ENCODE data around the gene TSSK3. TPM values are rescaled to one million over a fixed set of nuclear protein-coding genes. Genes with fewer than 3 reads are reported as not detected.

TSSK3 gene, protein sequence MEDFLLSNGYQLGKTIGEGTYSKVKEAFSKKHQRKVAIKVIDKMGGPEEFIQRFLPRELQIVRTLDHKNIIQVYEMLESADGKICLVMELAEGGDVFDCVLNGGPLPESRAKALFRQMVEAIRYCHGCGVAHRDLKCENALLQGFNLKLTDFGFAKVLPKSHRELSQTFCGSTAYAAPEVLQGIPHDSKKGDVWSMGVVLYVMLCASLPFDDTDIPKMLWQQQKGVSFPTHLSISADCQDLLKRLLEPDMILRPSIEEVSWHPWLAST
- 1.2 TPM for total RNA-seq
- long read RNA-seq: 0 reads

DNA sequence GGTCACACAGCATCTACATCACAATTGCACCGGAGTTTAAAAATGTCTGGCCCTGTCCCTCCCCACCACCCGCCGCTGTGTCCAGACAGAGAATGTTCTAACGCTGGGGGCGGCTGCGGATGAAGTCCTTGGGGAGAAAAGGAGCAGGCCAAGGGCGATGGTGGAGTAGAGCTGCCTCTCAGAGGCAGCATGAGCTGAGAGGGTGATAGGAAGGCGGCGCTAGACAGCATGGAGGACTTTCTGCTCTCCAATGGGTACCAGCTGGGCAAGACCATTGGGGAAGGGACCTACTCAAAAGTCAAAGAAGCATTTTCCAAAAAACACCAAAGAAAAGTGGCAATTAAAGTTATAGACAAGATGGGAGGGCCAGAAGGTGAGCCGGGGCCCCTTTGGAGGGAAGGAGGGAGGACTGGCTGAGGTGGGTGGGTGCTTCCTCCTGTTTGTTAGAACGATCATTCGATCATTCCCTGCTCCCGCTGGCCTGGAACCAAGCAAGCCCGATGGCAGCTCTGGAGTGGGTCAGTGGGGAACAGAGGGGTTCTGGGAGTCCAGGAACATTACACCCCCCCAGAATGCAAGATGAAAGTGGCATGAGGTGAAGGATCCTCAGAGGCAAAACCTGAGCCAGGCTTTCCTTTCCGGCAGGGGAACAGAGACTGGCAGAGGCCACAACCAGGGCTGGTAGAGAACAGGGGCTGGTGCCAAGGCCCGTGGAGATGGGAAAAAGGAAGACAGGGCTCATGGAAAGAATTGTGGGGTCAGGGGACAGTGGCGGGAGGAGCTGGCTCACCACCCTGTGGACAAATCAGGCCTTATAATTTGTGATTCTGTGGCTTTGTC is at the start of gene TSSK3, which contains the start of gene FAM229A:
Gene TSSK3, plus strand, starts transcription at position 66 of the 840 bp plus-strand sequence. Its CDS starts 163 bp downstream, at position 229.
Gene FAM229A, minus strand, starts transcription at position 12 of the 840 bp plus-strand sequence. CDS start 394 bp downstream, outside the sequence.
- intact Hi-C loops (cut with DNase I): no loop called here
- DNase-seq (ENCODE audit: missing footprints) (no peak), ATAC-seq (no peak)

DNA sequence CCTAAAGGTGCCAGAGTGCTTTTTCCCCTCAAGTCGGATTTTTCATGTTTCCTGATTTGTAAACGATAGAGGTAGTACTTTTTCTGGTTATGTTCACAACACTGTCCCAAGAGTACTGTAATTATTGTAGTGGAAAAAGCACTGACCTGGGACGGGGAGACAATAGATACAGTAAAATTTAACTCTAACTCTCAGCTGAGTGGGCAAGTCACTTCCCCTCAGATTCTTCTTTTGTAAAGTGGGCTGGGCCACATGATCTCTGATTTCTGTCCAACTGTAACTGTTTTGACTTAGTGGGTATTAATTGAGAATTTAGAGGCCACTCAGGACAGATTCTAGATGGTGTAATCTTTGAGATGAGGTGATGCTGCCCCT is 45.4 kb upstream of the TSSK3 start:
- no peak for ATAC-seq
- DNase-seq (ENCODE audit: missing footprints): no peak
- intact Hi-C loops (cut with DNase I): loop anchor here (5.0 kb wide), 1 partner anchor 100 kb away; no protein-coding TSS in a partner anchor

DNA sequence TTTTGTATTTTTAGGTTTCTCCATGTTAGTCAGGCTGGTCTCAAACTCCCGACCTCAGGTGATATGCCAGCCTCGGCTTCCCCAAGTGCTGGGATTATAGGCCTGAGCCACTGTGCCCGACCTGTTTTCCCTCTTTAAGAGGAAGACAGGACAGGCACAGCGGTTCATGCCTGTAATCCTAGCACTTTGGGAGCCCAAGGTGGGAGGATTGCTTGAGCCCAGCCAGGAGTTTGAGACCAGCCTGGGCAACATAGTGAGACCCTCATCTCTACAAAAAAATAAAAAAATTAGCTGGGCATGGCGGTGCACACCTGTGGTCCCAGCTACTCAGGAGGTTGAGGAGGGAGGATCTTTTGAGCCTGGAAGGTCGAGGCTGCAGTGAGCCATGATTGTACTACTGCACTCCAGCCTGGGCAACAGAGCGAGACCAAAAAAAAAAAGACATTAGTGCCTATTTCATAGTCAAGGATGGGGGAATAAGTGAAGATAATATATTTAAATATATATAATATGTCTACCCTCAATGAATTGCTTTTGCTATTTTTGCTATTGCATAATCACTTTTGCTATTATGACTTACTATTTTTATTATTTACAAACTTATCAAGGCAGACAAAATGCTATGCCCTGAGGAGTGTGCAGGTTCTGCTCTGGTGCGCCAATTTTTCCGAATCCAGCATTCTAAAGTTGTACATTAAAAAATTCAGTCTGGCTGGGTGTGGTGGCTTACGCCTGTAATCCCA is 44.0 kb upstream of the TSSK3 start:
- DNase-seq (ENCODE audit: missing footprints): no peak
- no peak for ATAC-seq
- intact Hi-C loops (cut with DNase I): loop anchor here (5.0 kb wide), 1 partner anchor 101 kb away; no protein-coding TSS in a partner anchor

DNA sequence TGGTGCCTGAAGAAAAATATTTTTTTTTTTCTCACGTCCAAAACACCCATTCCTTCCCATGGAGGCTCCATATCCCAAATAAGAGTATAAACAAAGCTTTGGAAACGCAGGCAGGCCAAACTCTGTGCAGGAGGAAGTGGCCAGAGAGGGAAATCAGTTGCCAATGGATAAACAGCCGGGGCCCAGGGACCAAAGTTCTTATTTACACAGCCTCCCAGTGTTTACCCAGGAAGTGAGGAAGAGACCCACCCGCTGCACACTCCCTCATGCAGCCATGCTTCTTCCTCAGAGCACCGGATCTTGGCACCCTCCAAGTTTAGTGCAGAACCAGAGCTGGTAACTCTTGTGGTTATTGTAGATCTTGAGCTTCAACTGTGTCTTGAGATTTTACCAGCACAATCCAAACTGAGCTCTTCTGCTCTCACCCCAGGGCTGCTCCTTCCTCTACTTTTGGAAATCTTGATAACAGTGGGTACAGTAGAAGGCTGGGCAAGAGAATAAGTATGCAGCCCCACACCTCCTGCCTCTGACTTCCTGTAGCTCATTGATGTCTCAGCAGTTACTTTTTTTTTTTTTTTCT is 40.5 kb upstream of the TSSK3 start:
- ATAC-seq (no peak), DNase-seq (ENCODE audit: missing footprints) (no peak)
- intact Hi-C loops (cut with DNase I): no loop called here

DNA sequence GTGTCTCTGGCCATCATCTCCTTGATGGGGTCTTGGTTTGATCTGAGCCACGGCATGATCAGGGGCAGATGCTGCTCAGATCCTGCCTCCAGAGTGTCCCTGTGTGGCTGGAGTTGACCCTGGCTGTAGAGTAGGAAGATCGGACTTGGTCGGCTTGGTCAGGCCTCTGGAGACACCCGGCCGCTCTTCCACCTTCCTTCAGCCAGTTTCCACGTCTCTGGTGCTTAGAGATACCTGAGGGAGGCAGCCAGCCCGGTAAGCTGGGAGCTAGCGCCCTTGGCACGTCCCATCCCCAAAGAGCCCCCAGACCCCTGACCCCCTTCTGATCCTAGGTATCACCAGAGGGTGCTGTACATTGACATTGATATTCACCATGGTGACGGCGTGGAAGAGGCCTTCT is 35.1 kb upstream of the TSSK3 start:
- no peak for ATAC-seq
- intact Hi-C loops (cut with DNase I): no loop called here

DNA sequence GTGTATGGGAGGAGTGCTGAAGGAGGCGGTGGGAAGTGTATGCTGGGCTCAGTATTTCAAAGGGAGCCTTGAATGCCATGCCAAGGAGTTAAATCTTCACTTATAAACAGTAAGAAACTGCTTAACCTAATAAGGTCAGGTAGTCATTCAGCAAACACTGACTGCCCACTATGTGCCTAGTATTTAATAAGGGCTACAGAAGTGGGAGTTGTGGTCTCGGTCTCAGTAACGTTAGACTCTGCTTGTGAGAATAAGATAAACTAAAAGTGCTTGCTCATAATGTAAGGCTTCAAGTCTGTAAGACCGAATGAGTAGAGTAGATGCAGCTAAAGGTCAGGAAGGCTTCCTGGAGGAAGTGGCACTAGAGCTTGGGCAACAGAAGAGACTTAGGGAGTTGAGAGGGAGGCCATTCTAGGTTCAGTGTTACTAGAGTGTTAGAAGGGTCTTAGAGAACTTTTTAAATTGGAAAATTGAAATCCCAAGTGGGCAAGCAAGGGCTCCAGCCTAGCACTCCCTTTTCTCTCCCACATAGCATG is 32.3 kb upstream of the TSSK3 start:
- DNase-seq (ENCODE audit: missing footprints) (no peak), ATAC-seq (no peak)
- intact Hi-C loops (cut with DNase I): no loop called here

More for the DNA sequence above, 35.1 kb upstream of the TSSK3 start:
- DNase-seq (ENCODE audit: missing footprints): no peak

DNA sequence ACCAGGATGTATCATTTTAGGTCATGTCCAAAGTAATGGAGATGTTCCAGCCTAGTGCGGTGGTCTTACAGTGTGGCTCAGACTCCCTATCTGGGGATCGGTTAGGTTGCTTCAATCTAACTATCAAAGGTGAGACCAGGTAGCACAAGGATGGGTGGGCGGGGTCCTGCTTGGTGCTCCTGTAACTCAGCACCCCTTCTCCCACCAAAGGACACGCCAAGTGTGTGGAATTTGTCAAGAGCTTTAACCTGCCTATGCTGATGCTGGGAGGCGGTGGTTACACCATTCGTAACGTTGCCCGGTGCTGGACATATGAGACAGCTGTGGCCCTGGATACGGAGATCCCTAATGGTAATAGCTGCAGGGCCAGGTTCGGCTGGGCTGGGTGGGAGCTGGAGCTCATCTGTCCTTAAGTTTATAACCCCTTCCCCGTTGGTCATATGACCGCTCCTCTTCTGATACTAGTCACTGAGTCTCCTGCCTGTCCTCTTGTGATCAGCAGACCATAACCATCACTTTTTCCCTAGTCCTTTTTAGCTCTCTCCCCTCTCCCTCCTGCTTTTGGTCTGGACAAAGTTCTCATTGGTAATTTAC is 31.7 kb upstream of the TSSK3 start:
- DNase-seq (ENCODE audit: missing footprints) (no peak), ATAC-seq (no peak)
- intact Hi-C loops (cut with DNase I): no loop called here

DNA sequence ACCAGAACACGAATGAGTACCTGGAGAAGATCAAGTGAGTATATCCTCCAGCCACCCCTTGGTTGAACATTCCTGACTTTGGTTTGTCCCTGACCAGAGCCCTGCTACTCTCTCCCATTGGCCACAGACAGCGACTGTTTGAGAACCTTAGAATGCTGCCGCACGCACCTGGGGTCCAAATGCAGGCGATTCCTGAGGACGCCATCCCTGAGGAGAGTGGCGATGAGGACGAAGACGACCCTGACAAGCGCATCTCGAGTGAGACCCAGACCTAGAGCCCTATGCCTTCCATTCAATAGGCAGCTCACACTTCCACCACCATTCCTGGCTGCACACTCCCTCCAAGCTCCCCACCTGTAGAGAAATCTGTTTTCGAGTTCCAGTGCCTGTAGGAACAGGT is 30.8 kb upstream of the TSSK3 start:
- no peak for DNase-seq (ENCODE audit: missing footprints)

DNA sequence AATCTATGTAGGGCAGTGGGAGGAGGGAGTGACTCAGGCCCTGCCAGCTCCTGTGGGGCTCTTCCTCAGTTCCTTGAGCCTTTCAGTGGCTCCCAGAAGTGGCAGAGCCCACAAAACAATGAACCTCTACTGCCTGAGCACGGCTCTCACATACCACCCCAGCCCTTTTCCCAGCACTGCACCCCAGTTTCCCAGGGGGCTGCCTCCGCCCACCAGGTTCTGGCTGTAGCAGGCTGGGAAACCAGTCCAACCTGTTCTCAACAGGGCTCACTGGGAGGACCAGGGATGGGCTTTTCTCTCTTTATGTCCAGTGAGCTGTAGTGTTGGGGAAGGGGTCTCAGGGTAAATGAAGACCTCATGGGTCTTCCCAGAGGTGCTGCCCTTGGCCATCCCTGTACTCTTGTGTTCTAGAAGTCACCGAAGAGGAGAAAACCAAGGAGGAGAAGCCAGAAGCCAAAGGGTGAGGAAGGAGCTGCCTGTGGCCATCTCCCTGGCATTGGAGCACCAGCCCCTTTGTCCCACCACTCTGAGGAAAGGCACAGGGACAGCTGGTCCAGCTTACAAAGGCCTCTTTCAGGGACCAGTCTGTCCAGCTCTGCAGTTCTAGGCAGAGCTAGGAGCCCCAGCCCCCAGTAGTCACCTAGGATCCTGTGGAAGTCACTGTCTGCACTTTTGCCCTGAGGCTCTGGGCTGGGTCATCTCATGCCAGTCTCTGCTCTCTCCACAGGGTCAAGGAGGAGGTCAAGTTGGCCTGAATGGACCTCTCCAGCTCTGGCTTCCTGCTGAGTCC is 29.9 kb upstream of the TSSK3 start:
- intact Hi-C loops (cut with DNase I): no loop called here
- no peak for ATAC-seq
- DNase-seq (ENCODE audit: missing footprints): no peak

More for the DNA sequence above, 30.8 kb upstream of the TSSK3 start:
- ATAC-seq: no peak
- intact Hi-C loops (cut with DNase I): no loop called here

DNA sequence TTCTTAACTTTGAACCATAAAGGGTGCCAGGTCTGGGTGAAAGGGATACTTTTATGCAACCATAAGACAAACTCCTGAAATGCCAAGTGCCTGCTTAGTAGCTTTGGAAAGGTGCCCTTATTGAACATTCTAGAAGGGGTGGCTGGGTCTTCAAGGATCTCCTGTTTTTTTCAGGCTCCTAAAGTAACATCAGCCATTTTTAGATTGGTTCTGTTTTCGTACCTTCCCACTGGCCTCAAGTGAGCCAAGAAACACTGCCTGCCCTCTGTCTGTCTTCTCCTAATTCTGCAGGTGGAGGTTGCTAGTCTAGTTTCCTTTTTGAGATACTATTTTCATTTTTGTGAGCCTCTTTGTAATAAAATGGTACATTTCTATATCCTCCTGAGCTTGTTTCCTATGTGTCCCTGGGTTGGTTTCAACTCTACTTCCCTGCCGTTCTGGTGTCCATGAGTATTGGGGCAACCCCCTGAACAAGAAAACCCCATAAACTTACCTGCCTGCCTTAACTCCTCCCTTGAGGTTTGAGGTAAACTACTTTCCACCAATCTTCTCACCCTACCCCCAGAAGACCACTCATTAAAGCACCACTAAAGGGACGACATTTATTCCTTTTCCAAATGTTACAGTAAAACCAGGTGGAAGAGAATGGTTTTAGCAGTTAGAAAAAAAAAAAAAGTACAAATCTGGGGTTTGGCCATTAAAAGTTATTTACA is 28.9 kb upstream of the TSSK3 start:
- intact Hi-C loops (cut with DNase I): no loop called here
- DNase-seq (ENCODE audit: missing footprints) (no peak), ATAC-seq (no peak)

DNA sequence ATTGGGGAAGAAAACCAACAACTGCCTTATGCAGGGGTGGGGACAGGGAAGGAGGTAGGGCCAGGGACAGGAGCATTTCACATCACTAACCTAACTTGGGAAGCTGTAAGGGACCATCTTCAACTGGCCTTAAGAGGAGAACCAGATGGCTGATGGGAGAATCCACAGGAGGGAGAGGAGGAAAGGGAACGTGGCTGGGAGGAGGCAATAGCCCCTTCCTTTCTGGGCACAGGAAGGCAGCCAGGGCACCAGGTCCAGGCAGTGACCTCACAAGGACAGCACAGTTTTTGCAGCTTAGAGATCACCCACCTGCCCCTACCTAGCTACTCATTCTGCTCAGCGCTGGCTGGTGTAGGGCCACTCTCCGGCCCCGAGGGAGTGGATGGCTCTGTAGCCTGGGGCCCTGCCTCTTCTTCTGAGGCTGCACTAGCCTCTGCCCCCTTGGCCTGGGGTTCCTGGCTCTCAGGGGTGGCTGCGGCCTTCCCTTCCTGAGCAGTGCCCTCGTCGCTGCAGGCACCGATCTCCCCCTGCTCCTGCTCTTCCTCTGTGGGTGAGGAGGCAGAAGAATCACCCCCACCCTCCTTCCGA is 28.0 kb upstream of the TSSK3 start:
- DNase-seq (ENCODE audit: missing footprints): no peak
- intact Hi-C loops (cut with DNase I): no loop called here
- no peak for ATAC-seq

DNA sequence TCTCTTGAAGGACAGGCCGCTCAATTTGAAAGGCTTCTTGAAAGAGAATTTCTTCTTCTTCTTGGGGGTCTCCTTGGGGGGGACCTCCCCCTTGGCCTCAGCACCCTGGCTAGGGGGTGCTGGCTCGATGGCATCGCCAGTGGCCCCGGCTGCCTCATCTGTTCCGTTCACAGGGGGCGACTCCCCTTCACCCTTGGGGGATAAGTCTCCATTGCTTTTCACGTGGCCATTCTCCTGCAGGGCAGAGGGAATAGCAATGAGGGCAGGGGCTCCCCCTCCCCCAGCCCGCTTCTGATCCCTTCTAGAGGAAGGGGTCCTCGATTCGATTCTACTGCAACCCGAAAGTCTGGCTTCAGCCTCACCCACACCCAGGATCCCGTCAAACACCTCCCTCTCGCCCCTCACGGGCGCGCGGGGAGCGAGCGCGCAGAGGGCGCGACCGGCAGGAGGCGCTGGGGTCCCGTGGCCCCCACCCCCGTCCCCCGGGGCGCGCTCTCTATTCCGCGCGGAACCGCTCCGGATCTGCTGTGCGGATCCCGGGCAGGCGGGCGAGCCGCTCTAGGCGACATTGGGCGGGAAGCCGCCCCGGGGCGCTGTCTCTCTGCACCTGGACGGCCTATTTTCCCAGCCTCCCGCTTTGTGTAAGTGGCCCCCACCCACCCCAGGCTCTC is 27.3 kb upstream of the TSSK3 start:
- peak; percentile 35 for ATAC-seq
- intact Hi-C loops (cut with DNase I): no loop called here
- peak; percentile 80 for DNase-seq (ENCODE audit: missing footprints)

DNA sequence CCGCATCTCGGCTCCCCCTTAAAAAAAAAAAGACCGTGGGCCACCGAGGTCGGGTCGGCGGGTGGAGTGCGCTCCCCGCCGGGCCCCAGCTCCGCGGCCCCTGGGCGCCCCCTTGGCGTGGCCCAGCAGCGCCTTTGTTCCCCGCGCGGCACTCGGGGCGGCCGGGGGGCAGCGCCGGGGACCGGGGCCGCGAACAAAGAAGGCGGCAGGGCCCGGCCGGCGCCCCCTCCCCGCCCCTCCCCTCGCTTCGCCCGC is 26.9 kb upstream of the TSSK3 start:
- DNase-seq (ENCODE audit: missing footprints): no peak
- intact Hi-C loops (cut with DNase I): no loop called here
- no peak for ATAC-seq

DNA sequence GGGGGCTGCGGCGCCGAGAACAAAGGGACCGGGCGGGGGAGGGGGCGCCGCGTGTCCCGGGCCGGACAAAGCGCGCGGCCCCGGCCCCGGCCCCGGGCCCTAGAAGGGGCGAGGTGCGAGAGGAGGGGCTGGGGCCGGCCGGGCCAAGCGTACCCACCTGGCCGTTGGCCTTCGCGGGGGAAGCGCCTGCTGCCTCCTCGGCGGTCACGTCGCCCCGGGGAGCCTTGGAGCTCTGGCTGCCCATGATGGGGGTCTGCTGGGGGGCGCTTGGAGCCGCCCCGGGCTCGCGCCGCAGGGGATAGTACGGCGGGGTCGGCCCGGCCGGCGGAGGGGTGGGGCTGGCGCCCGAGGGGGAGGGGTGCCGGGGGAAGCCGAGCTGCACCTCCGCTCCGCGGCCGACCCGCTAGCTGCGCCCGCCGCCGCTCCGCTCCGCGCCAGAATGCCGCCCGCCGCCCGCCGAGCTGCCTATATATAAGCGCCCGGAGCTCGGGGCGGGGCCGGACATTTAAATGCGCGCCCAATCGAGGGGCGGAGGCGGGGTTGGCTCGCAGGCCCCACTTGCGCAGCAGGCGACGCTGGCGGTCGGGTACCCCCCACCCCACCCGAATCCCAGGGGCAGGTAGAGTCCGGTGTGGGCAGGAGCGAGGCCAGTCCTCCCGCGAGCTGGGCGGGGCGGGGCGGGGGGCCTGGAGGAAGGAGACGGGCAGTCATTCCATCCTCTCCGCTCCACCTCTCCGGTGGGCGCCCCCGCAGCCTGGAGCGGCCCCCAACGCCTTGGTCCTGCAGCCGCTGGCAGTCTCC is 26.3 kb upstream of the TSSK3 start, which contains the start of gene MARCKSL1:
Gene MARCKSL1, minus strand, starts transcription at position 444 of the 801 bp plus-strand sequence. Its CDS starts 200 bp downstream, at position 244.
- DNase-seq (ENCODE audit: missing footprints) (peak; percentile 93), ATAC-seq (peak; percentile 73)
- intact Hi-C loops (cut with DNase I): no loop called here

DNA sequence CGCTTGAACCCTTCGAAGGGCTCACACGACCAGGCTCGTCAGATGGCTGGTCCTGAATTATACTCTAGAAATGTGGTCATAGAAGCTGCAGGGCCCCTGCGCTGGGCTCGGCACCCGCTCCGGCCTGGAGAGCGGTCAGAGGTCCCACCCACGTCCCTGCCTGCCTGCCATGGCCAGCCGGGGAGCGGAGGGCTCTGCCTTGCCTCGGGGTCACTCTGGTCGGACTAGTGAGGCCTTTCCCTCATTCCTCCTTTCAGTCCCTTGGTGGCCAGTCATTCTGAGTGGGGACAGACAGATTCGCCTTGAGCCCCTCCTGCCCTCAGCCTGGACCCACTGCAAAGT is 25.8 kb upstream of the TSSK3 start:
- ATAC-seq (peak; percentile 11), DNase-seq (ENCODE audit: missing footprints) (no peak)
- intact Hi-C loops (cut with DNase I): no loop called here
